Vagina (tissue), 2 donors: Measurements from ENCODE around the gene CHRM4.

Experiments used
- CTCF ChIP-seq, 3 experiments: fragments of 450-650 bp in 2 of 3; fragments of 200-600 bp in 1 of 3; sonication (generic) in 1 of 3; IDR thresholded peaks; one replicate each; pipeline ENCODE4 v1.5.1; 2017 to 2019; ENCODE audit warnings: antibody characterized with exemption in 3 of 3, mild to moderate bottlenecking in 2 of 3, moderate library complexity in 2 of 3
- POLR2AphosphoS5 ChIP-seq, 2 donors: sonication (generic); formaldehyde crosslinking; IDR thresholded peaks; one replicate each; pipeline ENCODE4 v1.9.0; 2017; ENCODE audit warnings: antibody characterized with exemption in 2 of 2, mild to moderate bottlenecking in 2 of 2, low read depth in 1 of 2; ENCODE audit not compliant: insufficient read depth in 1 of 2

DNA sequence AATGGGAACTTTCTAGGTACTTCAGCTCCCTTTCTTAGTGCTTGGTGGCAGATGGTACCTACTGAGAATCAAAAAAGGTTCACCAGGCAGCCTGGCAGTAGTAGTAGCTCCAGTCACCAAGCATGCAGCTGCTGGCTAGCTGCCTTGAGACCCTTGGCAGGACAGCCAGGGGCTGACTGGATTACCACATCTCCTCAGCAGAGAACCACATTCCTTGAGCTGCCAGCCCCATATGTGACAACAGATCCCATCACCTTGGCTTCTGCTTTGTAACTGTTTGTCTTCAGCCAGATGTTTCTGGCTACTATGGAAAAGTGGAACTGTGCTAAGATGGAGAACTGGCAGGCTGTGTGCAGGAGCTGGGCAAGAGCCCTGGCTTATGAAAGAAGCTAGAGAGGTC is 39.6 kb upstream of the CHRM4 start:
- TF ChIP-seq POLR2AphosphoS5 (IDR thresholded peaks at IDR 0.05; ENCODE audit: insufficient read depth in 1 of 2, low read depth in 1 of 2), result no peak
- TF ChIP-seq CTCF (IDR thresholded peaks at IDR 0.05), result no peak
